Activated T-cell treated with anti-CD3 and anti-CD28 coated beads, Interleukin-2, amount 50 U/mL, for 4 hours (primary cell): ENCODE measurements around the gene DGKG. TPM values are rescaled to one million over a fixed set of nuclear protein-coding genes. Genes with fewer than 3 reads are reported as not detected.

ENCODE experiments used
- ATAC-seq, 2 donors: fragments of 200-7000 bp; cut with Tn5 transposase; one replicate each; pipeline ENCODE4 v1.10.0; 2021
- DNase-seq: peaks from one replicate; pipeline ENCODE4 v3.0.0-alpha.2; 2020
- H3K27me3 Mint-ChIP-seq: one replicate; pipeline ENCODE4 v1.8.0; 2021; ENCODE audit warnings: low read depth, mixed read lengths
- H3K36me3 Mint-ChIP-seq: one replicate; pipeline ENCODE4 v1.8.0; 2022; ENCODE audit warnings: mixed read lengths; ENCODE audit not compliant: insufficient read depth
- H3K4me1 Mint-ChIP-seq: one replicate; pipeline ENCODE4 v1.8.0; 2021; ENCODE audit warnings: low read depth, mixed read lengths
- H3K4me3 Mint-ChIP-seq: one replicate; pipeline ENCODE4 v1.8.0; 2021; ENCODE audit warnings: mild to moderate bottlenecking, moderate library complexity, mixed read lengths
- H3K9me3 Mint-ChIP-seq: one replicate; pipeline ENCODE4 v1.8.0; 2021; ENCODE audit warnings: mixed read lengths
- total RNA-seq, 3 donors: library from RNA; stranded (reverse); gene quantifications; one replicate each; pipeline ENCODE4 v1.2.1, GENCODE V29; 2021

DGKG gene
- 1 to 10 TPM in 1 of 3 donors, under 1 TPM in 2; 0.27 to 1.2 (median 0.40) TPM for total RNA-seq

DNA sequence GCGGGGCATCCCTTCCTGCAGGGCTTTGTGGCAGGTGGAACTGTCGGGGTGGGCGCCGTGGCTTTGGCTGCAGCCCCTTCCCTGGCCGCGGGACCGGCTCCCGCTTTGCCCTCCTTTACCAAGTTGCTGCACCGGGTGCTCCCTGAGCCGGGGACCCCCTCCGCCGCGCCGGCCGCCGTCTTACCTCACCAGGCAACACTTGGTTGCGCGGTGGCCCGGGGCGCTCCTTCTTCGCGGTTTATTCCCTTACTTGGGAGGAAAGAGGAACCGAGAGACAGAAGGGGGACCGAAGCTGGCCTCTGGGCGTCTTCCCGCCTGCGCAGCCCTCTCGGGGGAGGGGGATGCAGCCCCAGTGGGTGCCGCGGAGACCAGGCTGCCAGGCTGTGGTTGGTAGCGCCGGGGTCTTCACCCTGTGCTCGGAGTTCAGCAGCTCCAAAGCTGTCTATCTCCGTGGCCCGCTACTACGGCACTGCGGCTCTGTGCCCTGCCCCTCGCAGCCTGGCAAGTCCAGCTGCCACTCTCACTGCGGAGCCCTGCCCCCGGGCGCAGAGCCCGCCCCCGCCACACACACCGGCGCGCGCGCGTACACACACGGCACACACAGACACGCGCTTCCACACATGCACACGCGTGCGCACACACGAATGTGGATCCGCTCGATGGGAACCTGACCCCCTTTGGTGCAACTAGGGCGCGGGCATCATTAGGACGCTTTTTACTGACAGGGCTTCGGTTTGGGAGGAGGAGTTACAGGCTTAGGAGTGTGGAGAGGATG, at the start of gene DGKG:
Gene DGKG, minus strand, starts transcription at position 473 of the 775 bp plus-strand sequence. CDS start 41,775 bp downstream, outside the sequence.
- DNase-seq (no peak), ATAC-seq (peak; percentile 78)
- peaks cover 7% of the 10 kb centered on the region for H3K4me1 Mint-ChIP-seq
- no peaks in the 10 kb centered on the region for H3K36me3 Mint-ChIP-seq
- peaks cover 48% of the 10 kb centered on the region for H3K27me3 Mint-ChIP-seq
- H3K4me3 Mint-ChIP-seq = peak within 1 kb of the TSS; percentile 11
- no peaks in the 10 kb centered on the region for H3K9me3 Mint-ChIP-seq

DNA sequence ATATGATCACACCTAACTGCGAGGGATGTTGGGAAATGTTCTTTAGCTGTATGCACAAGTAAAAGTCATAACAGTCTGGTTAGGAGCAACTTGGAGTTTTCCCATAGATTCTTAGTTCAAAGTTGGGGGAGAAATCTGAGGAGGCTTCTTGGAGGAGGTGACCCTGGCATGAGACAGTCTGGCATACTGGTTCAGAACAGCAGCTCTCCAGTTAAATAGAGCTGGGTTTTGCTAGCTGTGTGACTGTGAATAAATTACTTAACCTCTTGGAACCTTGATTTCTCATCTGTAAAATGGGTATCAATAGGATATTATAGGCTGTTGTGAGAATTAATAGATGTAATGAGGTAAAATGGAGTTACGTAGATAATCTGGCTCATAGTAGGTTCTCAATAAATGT, 49.1 kb upstream of the DGKG start:
- ATAC-seq (no peak), DNase-seq (no peak)
- peaks cover 28% of the 10 kb centered on the region for H3K4me1 Mint-ChIP-seq
- no peaks in the 10 kb centered on the region for H3K9me3 Mint-ChIP-seq
- no peak overlapping the region for H3K4me3 Mint-ChIP-seq
- no peaks in the 10 kb centered on the region for H3K36me3 Mint-ChIP-seq
- H3K27me3 Mint-ChIP-seq = peaks cover 2% of the 10 kb centered on the region

- DNase-seq (no peak), ATAC-seq (no peak)
- H3K9me3 Mint-ChIP-seq = no peaks in the 10 kb centered on the region
- H3K4me1 Mint-ChIP-seq = peaks cover 1% of the 10 kb centered on the region
- H3K36me3 Mint-ChIP-seq = no peaks in the 10 kb centered on the region
- H3K27me3 Mint-ChIP-seq = no peaks in the 10 kb centered on the region
- H3K4me3 Mint-ChIP-seq = no peak overlapping the region
Observed at GRCh38 chr3:186406669-186407635, 44.9 kb upstream of the DGKG start.

GRCh38 chr3:186401556-186401955, 39.5 kb upstream of the DGKG start:
- no peaks in the 10 kb centered on the region for H3K36me3 Mint-ChIP-seq
- DNase-seq = no peak
- H3K4me3 Mint-ChIP-seq = no peak overlapping the region
- H3K27me3 Mint-ChIP-seq = no peaks in the 10 kb centered on the region
- H3K9me3 Mint-ChIP-seq = no peaks in the 10 kb centered on the region
- H3K4me1 Mint-ChIP-seq = no peaks in the 10 kb centered on the region
- peak in 1 of 2 donors; percentile 30 for ATAC-seq

- Mint-ChIP-seq H3K4me1 (no peaks in the 10 kb centered on the region), H3K27me3 (no peaks in the 10 kb centered on the region), H3K36me3 (no peaks in the 10 kb centered on the region), H3K4me3 (no peak overlapping the region), H3K9me3 (no peaks in the 10 kb centered on the region)
- ATAC-seq (no peak), DNase-seq (no peak)
Observed at GRCh38 chr3:186400662-186401061, 38.6 kb upstream of the DGKG start.

- no peaks in the 10 kb centered on the region for H3K36me3 Mint-ChIP-seq
- no peak for DNase-seq
- H3K4me1 Mint-ChIP-seq = no peaks in the 10 kb centered on the region
- no peak for ATAC-seq
- H3K27me3 Mint-ChIP-seq = no peaks in the 10 kb centered on the region
- H3K4me3 Mint-ChIP-seq = no peak overlapping the region
- no peaks in the 10 kb centered on the region for H3K9me3 Mint-ChIP-seq
Observed at GRCh38 chr3:186400026-186400425, 38.0 kb upstream of the DGKG start.

DNA sequence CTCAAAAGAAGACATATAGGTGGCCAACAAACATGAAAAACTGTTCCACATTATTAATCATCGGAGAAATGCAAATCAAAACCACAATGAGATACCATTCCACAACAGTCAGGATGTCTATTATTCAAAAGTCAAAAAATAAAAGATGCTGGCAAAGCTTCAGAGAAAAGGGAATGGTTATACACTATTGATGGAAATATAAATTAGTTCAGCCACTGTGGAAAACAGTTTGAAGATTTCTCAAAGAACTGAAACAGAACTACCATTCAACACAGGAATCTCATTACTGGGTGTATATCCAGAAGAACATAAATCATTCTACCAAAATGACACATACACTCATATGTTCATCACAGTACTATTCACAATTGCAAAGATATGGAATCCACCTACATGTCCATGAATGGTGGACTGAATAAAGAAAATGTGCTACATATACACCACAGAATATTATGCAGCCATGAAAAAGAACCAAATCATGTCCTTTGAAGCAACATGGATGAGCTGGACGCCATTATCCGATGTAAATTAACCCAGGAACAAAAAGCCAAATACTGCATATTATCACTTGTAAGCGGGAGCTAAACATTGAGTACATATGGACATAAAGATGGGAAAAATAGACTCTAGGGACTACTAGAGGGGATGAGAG, 32.7 kb upstream of the DGKG start:
- Mint-ChIP-seq H3K36me3 (no peaks in the 10 kb centered on the region), H3K9me3 (peaks cover 3% of the 10 kb centered on the region), H3K4me3 (no peak overlapping the region), H3K4me1 (no peaks in the 10 kb centered on the region), H3K27me3 (no peaks in the 10 kb centered on the region)
- DNase-seq = no peak
- ATAC-seq = no peak

DNA sequence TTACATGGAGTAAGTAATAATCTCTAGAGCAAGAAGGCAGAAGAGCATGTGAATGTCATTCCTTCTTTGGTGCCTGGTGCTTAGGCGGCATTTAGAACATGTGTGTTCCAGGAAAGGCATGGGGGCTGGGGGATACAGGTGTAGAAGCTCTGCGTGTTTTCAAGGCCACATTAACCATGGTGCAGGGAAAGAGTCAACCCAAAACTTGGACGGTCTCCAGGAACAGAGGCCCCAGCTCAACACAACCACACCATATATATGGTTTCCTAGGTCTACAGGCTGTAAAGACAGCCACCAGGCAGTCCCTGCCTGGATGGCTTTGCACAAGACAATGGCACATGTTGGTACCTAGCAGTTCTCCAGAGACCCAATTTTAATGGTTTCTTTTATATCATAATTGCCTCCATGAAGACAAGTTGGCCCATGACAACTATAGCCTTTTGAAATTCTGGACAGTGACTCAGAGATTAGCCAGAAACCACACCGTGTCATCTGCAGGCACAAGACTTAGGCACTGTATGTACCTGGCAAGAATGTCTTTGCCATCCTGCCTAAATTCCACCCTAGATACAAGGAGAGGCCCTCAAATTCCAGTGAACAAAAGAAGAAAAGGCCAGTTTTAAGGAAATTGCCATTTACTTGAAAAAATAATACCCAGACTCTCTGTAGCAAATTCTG, 25.0 kb upstream of the DGKG start:
- H3K27me3 Mint-ChIP-seq = no peaks in the 10 kb centered on the region
- no peak overlapping the region for H3K4me3 Mint-ChIP-seq
- H3K9me3 Mint-ChIP-seq = no peaks in the 10 kb centered on the region
- ATAC-seq = no peak
- DNase-seq = no peak
- H3K4me1 Mint-ChIP-seq = no peaks in the 10 kb centered on the region
- H3K36me3 Mint-ChIP-seq = no peaks in the 10 kb centered on the region

- Mint-ChIP-seq H3K27me3 (no peaks in the 10 kb centered on the region), H3K36me3 (no peaks in the 10 kb centered on the region), H3K9me3 (no peaks in the 10 kb centered on the region), H3K4me1 (no peaks in the 10 kb centered on the region), H3K4me3 (no peak overlapping the region)
- DNase-seq = no peak
- no peak for ATAC-seq
Observed at GRCh38 chr3:186385856-186386602, 24.0 kb upstream of the DGKG start.

DNA sequence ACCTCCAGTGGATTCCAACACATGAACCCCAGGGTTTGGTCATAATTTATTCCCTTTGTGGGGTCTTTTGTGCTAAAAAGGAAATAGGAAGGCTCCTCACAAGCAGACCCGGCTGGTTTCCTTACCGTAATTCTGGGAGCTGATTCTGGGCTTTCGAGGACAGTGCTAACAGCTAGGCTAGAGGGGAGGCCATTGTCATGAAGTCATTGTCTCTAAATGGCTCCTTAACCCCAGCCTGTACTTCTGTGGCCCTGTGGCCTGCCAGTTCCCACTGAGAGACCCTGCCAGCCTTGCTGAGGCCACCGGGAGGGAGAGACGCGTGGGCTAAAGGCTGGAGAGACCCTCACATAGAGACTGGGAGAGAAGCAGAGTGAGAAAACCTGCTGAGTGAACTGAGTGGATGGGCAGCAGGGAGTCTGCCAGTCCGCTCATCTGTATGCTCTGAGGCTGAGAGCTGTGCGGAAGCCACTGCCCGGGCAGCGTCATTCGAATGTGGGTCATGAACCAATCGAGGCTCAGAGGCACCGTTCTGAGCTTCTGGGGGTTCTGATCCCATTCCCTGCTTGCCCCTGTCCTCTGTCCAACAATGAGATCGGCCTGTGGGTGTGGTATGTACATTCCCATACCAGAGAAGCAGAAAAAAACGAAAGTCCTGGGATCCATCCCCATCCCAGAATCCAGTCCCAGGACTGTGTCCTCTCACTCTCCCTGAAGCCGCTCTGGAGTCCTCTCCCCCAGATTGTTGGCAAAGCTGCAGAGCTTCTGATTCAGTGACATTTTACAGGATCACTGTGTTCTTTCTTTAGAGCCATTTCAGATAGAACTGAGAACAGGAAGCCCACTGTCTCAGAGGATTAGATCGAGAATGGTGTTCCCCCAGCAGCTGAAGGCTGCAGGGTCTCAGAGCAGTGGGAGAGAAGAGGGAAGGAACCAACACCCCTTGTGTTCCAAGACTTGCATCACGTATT, 21.3 kb upstream of the DGKG start:
- H3K4me3 Mint-ChIP-seq = no peak overlapping the region
- DNase-seq (no peak), ATAC-seq (no peak)
- no peaks in the 10 kb centered on the region for H3K36me3 Mint-ChIP-seq
- H3K4me1 Mint-ChIP-seq = peaks cover 6% of the 10 kb centered on the region
- H3K9me3 Mint-ChIP-seq = peaks cover 4% of the 10 kb centered on the region
- H3K27me3 Mint-ChIP-seq = no peaks in the 10 kb centered on the region

- H3K36me3 Mint-ChIP-seq = no peaks in the 10 kb centered on the region
- peaks cover 5% of the 10 kb centered on the region for H3K9me3 Mint-ChIP-seq
- H3K4me1 Mint-ChIP-seq = peaks cover 6% of the 10 kb centered on the region
- DNase-seq = no peak
- H3K27me3 Mint-ChIP-seq = peaks cover 2% of the 10 kb centered on the region
- no peak overlapping the region for H3K4me3 Mint-ChIP-seq
- no peak for ATAC-seq
Observed at GRCh38 chr3:186382217-186382885, 20.3 kb upstream of the DGKG start.
